ENCODE results near the gene TOP2B. TPM values are rescaled to one million over a fixed set of nuclear protein-coding genes. Genes with fewer than 3 reads are reported as not detected.

The TOP2B gene
- total and polyA plus RNA-seq, 3 donors from 2014 or later = 46.4 to 86.5 (median 76.9) TPM

GRCh38 chr3:25587526-25587925, 77.2 kb downstream of the TOP2B start:
- Histone ChIP-seq H3K36me3 (ENCODE audit: low read depth, missing control alignments) (no peaks in the 10 kb centered on the region), H3K9me3 (no peaks in the 10 kb centered on the region), H3K4me1 (peaks cover 3% of the 10 kb centered on the region), H3K27me3 (no peaks in the 10 kb centered on the region), H3K27ac (no peak overlapping the region), H3K4me3 (no peak overlapping the region)
- WGBS, 2 donors = 49 to 56% methylated on average over 5 of the region's 5 CpGs
- intact Hi-C loops (cut with DNase I; ENCODE audit: low total_unique reads) = no loop called here
- no peak for DNase-seq
- TF ChIP-seq CTCF (IDR thresholded peaks at IDR 0.05) = no peak

GRCh38 chr3:25587094-25587493, 77.6 kb downstream of the TOP2B start:
- no peak overlapping the region for H3K27ac ChIP-seq
- no peak overlapping the region for H3K4me3 ChIP-seq
- intact Hi-C loops (cut with DNase I; ENCODE audit: low total_unique reads) = no loop called here
- no peak for TF ChIP-seq CTCF (IDR thresholded peaks at IDR 0.05)
- no peak for TF ChIP-seq POLR2A (IDR thresholded peaks at IDR 0.05)
- 83% methylated on average over 1 of the region's 1 CpG for WGBS, 2 donors
- H3K4me1 ChIP-seq = no peaks in the 10 kb centered on the region
- no peak for DNase-seq
- H3K27me3 ChIP-seq = no peaks in the 10 kb centered on the region
- H3K9me3 ChIP-seq = no peaks in the 10 kb centered on the region
- H3K36me3 ChIP-seq (ENCODE audit: low read depth, missing control alignments) = no peaks in the 10 kb centered on the region

- H3K27me3 ChIP-seq = no peaks in the 10 kb centered on the region
- no peak overlapping the region for H3K4me3 ChIP-seq
- no peak overlapping the region for H3K27ac ChIP-seq
- no peaks in the 10 kb centered on the region for H3K36me3 ChIP-seq (ENCODE audit: low read depth, missing control alignments)
- intact Hi-C loops (cut with DNase I; ENCODE audit: low total_unique reads) = no loop called here
- H3K9me3 ChIP-seq = no peaks in the 10 kb centered on the region
- no peak for TF ChIP-seq POLR2A (IDR thresholded peaks at IDR 0.05)
- no peak for TF ChIP-seq CTCF (IDR thresholded peaks at IDR 0.05)
- H3K4me1 ChIP-seq = no peaks in the 10 kb centered on the region
- 85 to 91% methylated on average over 10 to 11 of the region's 11 CpGs for WGBS, 2 donors
- DNase-seq = no peak
Observed at GRCh38 chr3:25586553-25586952, 78.2 kb downstream of the TOP2B start.

- H3K4me3 ChIP-seq = no peak overlapping the region
- H3K9me3 ChIP-seq = no peaks in the 10 kb centered on the region
- intact Hi-C loops (cut with DNase I; ENCODE audit: low total_unique reads) = no loop called here
- no peak for TF ChIP-seq POLR2A (IDR thresholded peaks at IDR 0.05)
- TF ChIP-seq CTCF (IDR thresholded peaks at IDR 0.05) = no peak
- H3K27me3 ChIP-seq = no peaks in the 10 kb centered on the region
- WGBS, 2 donors = 98 to 99% methylated on average over 6 of the region's 6 CpGs
- DNase-seq = no peak
- no peaks in the 10 kb centered on the region for H3K4me1 ChIP-seq
- no peaks in the 10 kb centered on the region for H3K36me3 ChIP-seq (ENCODE audit: low read depth, missing control alignments)
- no peak overlapping the region for H3K27ac ChIP-seq
Observed at GRCh38 chr3:25586167-25586505, 78.6 kb downstream of the TOP2B start.

GRCh38 chr3:25585361-25586166, 79.1 kb downstream of the TOP2B start:
- H3K36me3 ChIP-seq (ENCODE audit: low read depth, missing control alignments) = no peaks in the 10 kb centered on the region
- intact Hi-C loops (cut with DNase I; ENCODE audit: low total_unique reads) = no loop called here
- WGBS, 2 donors = 89 to 91% methylated on average over 14 of the region's 14 CpGs
- H3K4me1 ChIP-seq = no peaks in the 10 kb centered on the region
- H3K27me3 ChIP-seq = no peaks in the 10 kb centered on the region
- no peaks in the 10 kb centered on the region for H3K9me3 ChIP-seq
- no peak overlapping the region for H3K4me3 ChIP-seq
- DNase-seq = no peak
- TF ChIP-seq CTCF (IDR thresholded peaks at IDR 0.05) (no peak), POLR2A (IDR thresholded peaks at IDR 0.05) (no peak)
- H3K27ac ChIP-seq = no peak overlapping the region

Measured in testis (tissue), 3 donors.